Activated T-cell treated with anti-CD3 and anti-CD28 coated beads, Interleukin-2, amount 50 U/mL, for 72 hours (primary cell): ENCODE results near the gene NMS. TPM values are rescaled to one million over a fixed set of nuclear protein-coding genes. Genes with fewer than 3 reads are reported as not detected.
A peak's percentile ranks its signal among the peaks of the same experiment; 100 is the strongest.

Source experiments
- ATAC-seq, 2 donors: fragments of 150-1000 bp; cut with Tn5 transposase; replicated peaks in 1 of 2; 2 replicates each; pipeline ENCODE4 v1.10.0; 2021; ENCODE audit warnings: moderate library complexity in 2 of 2, mild to moderate bottlenecking in 1 of 2
- DNase-seq, 2 donors: peaks; one replicate each; pipeline ENCODE4 v3.0.0; 2021 to 2022; ENCODE audit warnings: mixed read lengths in 1 of 2
- H3K27ac Mint-ChIP-seq: one replicate; pipeline ENCODE4 v1.8.0; 2022; ENCODE audit warnings: mild to moderate bottlenecking, moderate library complexity, mixed read lengths
- H3K27me3 Mint-ChIP-seq: one replicate; pipeline ENCODE4 v1.8.0; 2022; ENCODE audit warnings: low read depth, mixed read lengths
- H3K36me3 Mint-ChIP-seq, 2 donors: one replicate each; pipeline ENCODE4 v1.8.0; 2022; ENCODE audit warnings: mixed read lengths in 2 of 2, mild to moderate bottlenecking in 1 of 2; ENCODE audit not compliant: insufficient read depth in 2 of 2
- H3K4me1 Mint-ChIP-seq: one replicate; pipeline ENCODE4 v1.8.0; 2022; ENCODE audit warnings: low read depth, mixed read lengths
- H3K4me3 Mint-ChIP-seq, 2 donors: one replicate each; pipeline ENCODE4 v1.8.0; 2022; ENCODE audit warnings: mild to moderate bottlenecking in 2 of 2, mixed read lengths in 2 of 2, moderate library complexity in 2 of 2
- H3K9me3 Mint-ChIP-seq, 2 donors: one replicate each; pipeline ENCODE4 v1.8.0; 2022; ENCODE audit warnings: mixed read lengths in 2 of 2
- total RNA-seq, 2 donors: library from RNA; stranded (reverse); gene quantifications; one replicate each; pipeline ENCODE4 v1.2.3, GENCODE V29; 2022

The NMS gene
- total RNA-seq, 2 donors from 2014 or later: not detected

DNA sequence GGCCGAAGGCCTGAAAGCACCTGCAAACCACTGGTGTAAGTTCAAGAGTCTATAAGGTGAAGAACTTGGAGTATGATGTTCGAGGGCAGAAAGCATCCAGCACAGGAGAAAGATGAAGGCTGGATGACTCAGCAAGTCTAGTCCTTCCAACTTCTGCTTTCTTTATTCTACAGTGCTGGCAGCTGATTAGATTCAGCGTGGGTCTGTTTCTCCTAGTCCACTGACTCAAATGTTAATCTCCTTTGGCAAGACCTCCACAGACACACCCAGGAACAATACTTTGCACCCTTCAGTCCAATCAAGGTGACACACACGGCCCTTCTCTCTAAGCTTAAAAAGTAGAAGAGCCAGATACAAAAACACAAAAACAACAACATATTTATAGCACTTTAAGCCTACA lies 43.4 kb downstream of the NMS start:
- no peak overlapping the region for H3K27ac Mint-ChIP-seq
- peaks cover 1 to 2% of the 10 kb centered on the region in 2 donors for H3K9me3 Mint-ChIP-seq
- H3K4me1 Mint-ChIP-seq: no peaks in the 10 kb centered on the region
- H3K27me3 Mint-ChIP-seq: peaks cover 1% of the 10 kb centered on the region
- H3K4me3 Mint-ChIP-seq: no peak overlapping the region
- H3K36me3 Mint-ChIP-seq: no peaks in the 10 kb centered on the region
- no peak for ATAC-seq
- DNase-seq: no peak

DNA sequence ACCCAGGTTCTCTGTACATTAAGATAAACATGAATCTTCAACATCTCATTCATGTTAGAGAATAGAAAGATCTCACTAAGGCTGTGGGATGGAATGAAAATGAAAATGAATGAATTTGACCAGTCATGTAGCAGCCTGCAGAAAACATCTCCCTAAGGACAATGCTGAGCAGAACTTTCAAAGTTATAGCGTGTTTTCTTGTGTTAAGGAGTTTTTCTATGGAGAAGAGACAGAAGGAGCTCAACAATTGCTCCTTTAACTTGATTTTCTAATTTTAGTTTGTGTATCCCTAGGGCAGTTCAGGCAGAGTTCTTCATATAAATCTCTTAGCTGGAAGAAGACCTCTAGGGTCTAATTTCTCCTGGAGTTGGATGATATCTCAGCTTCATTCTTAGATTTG lies 47.3 kb downstream of the NMS start:
- peak overlapping the region; percentile 9 for H3K27ac Mint-ChIP-seq
- DNase-seq (no peak), ATAC-seq (no peak)
- peaks cover 5% of the 10 kb centered on the region for H3K27me3 Mint-ChIP-seq
- H3K36me3 Mint-ChIP-seq: no peaks in the 10 kb centered on the region
- H3K9me3 Mint-ChIP-seq: peaks cover 0 to 2% of the 10 kb centered on the region in 2 donors
- H3K4me3 Mint-ChIP-seq: no peak overlapping the region
- no peaks in the 10 kb centered on the region for H3K4me1 Mint-ChIP-seq

DNA sequence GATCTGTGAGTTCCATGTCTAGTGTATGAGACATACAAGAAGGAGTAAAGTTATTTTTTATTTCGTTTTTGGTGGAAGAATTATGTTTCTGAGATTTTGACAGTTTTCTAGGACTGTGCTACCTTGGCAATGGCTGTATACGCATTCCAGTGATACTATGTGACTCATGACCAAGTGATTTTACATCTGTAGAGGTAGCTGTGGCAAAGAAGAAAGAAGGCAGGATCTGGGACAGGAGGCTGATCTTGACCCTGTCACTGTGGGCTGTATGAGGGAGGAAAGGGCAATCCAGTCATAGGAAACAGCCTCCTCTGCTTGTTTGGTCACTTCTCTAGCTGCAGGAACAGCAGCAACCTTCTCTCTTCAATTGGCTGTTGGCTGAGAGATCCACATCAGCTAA lies 48.5 kb downstream of the NMS start:
- Mint-ChIP-seq H3K4me3 (no peak overlapping the region), H3K4me1 (no peaks in the 10 kb centered on the region), H3K36me3 (no peaks in the 10 kb centered on the region), H3K27me3 (peaks cover 5% of the 10 kb centered on the region), H3K9me3 (peaks cover 0 to 2% of the 10 kb centered on the region in 2 donors), H3K27ac (no peak overlapping the region)
- no peak for ATAC-seq
- no peak for DNase-seq

DNA sequence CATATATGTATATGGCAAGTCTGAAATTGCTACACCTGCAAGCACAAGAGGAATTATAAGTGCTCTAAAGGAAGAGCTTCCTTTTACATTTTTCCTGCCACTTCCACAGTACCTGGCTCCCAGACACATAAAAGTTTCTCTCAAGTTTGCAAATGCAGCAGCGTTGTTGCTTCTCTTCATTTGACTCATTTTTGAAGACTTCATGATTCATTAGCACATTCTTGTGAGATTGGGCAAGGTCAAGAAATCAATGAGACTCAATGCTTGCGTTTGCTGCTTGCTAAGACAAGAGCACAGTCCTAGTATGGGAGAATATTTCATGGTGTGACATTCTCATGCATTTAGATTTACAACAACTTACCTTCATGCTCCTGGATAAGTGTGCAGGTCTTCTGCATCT lies 49.9 kb downstream of the NMS start:
- no peak for DNase-seq
- Mint-ChIP-seq H3K4me1 (no peaks in the 10 kb centered on the region), H3K36me3 (no peaks in the 10 kb centered on the region), H3K27ac (no peak overlapping the region), H3K9me3 (peaks cover 0 to 2% of the 10 kb centered on the region in 2 donors), H3K4me3 (no peak overlapping the region), H3K27me3 (peaks cover 5% of the 10 kb centered on the region)
- no peak for ATAC-seq

DNA sequence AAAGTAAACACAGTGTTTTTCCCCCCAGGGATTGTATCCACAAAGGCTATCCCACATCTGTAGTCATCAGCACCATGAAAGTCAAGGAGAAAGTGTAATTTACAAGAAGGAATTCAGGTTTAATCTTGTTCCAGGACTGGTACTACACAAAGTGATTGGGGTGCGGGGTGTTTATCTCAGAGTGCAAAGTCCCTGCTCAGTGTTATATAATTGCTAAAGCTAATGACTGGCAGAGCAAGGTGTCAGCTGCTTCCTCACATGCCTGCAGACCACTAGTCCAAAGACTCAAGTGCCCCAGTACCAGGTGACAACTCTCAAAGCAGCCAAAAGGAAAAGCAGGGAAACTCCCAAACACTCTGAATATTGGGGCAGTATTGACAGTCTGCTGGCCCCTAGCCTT lies 52.1 kb downstream of the NMS start:
- H3K27me3 Mint-ChIP-seq: peaks cover 5% of the 10 kb centered on the region
- no peak for ATAC-seq

DNA sequence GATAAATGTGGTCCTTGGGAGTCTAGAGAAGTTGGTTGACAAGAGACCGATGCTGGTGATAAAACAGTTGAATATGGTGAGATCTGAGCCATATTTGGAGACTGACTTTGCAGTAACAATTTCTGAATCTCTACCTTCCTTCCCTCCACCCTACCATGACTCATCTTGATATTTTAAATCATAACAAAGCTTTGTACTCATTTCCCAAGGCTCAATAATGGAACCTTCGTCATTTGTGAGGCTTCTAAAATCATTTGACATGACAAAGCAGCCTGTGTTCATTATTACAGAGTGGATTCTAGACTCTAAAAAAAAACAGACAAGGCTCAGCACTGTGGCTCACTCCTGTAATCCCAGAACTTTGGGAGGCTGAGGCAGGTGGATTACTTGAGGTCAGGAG lies 54.0 kb downstream of the NMS start:
- Mint-ChIP-seq H3K9me3 (peaks cover 0 to 2% of the 10 kb centered on the region in 2 donors), H3K27ac (no peak overlapping the region), H3K36me3 (no peaks in the 10 kb centered on the region), H3K4me1 (no peaks in the 10 kb centered on the region), H3K27me3 (no peaks in the 10 kb centered on the region), H3K4me3 (no peak overlapping the region)
- DNase-seq (no peak), ATAC-seq (peak in 1 of 2 donors; percentile 62)

More for the DNA sequence above, 52.1 kb downstream of the NMS start:
- no peaks in the 10 kb centered on the region for H3K4me1 Mint-ChIP-seq
- H3K27ac Mint-ChIP-seq: no peak overlapping the region
- DNase-seq: no peak
- H3K36me3 Mint-ChIP-seq: no peaks in the 10 kb centered on the region
- H3K4me3 Mint-ChIP-seq: no peak overlapping the region
- H3K9me3 Mint-ChIP-seq: peaks cover 0 to 2% of the 10 kb centered on the region in 2 donors

DNA sequence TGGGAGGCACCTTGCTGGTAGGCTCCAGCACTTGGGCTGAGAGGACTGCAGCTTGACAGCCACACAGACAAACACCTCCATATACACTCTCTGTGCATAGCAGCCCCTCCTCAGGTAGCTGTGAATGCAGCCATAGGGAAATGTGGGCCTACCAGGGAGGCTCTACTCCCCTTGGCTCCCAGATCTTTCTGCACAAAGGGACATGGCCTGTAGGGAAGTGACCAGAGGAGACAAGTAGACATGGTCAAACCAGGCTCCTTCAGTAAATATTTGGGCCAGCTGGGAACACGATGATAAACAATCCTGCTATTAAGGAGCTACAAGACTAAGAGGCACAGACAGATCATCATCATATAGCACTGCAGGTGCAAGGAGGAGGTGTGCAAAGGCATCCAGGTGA lies 56.6 kb downstream of the NMS start:
- no peak overlapping the region for H3K27ac Mint-ChIP-seq
- DNase-seq (no peak), ATAC-seq (no peak)
- no peak overlapping the region for H3K4me3 Mint-ChIP-seq
- no peaks in the 10 kb centered on the region for H3K27me3 Mint-ChIP-seq
- no peaks in the 10 kb centered on the region for H3K36me3 Mint-ChIP-seq
- peaks cover 9% of the 10 kb centered on the region for H3K4me1 Mint-ChIP-seq
- no peaks in the 10 kb centered on the region for H3K9me3 Mint-ChIP-seq

DNA sequence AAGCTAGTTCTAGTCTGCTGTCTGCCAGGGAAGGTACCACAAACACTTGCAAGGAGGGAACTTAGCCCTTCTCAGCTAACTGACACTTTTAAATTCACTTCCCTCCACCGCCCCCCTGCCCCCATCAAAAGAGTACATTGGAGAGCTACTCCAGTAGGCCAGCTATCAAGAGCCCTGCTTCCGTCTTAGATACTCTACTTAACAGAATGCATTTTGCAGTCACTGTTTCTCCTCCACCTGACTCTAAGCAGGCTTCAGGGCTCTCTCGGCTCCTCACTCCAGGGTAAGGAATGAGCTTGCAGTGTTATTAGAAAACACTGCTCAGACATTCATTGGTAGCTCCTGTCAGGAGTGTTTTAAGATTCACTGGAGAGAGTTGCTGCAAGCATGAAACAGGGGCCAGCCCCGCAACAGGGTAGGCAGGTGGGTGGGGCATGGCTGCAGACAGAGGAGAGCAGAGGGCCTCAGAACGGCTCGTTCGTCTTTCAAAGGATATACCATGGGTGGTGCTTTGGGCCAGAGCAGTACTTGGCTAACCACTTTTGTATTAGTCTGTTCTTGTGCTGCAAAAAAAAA lies 57.2 kb downstream of the NMS start:
- DNase-seq (no peak), ATAC-seq (no peak)
- Mint-ChIP-seq H3K4me3 (no peak overlapping the region), H3K27me3 (no peaks in the 10 kb centered on the region), H3K4me1 (peaks cover 9% of the 10 kb centered on the region), H3K9me3 (no peaks in the 10 kb centered on the region), H3K36me3 (no peaks in the 10 kb centered on the region), H3K27ac (no peak overlapping the region)

DNA sequence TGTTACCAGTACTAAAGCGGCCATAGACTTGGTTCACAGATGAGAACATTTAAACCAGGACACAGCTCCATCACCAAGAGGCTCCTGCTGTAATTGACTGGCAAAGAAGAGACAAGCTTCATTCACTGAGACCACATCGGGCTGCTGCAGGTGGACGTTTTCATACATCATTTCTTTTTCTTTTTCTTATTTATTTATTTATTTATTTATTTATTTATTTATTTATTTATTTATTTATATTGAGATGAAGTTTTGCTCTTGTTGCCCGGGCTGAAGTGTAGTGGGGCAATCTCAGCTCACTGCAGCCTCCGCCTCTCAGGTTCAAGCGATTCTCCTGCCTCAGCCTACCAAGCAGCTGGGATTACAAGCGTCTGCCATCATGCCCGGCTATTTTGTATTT lies 58.9 kb downstream of the NMS start:
- no peak for DNase-seq
- Mint-ChIP-seq H3K9me3 (peaks cover 0 to 3% of the 10 kb centered on the region in 2 donors), H3K27ac (no peak overlapping the region), H3K4me3 (no peak overlapping the region), H3K36me3 (peaks cover 0 to 2% of the 10 kb centered on the region in 2 donors), H3K4me1 (peaks cover 9% of the 10 kb centered on the region), H3K27me3 (no peaks in the 10 kb centered on the region)
- ATAC-seq: no peak

DNA sequence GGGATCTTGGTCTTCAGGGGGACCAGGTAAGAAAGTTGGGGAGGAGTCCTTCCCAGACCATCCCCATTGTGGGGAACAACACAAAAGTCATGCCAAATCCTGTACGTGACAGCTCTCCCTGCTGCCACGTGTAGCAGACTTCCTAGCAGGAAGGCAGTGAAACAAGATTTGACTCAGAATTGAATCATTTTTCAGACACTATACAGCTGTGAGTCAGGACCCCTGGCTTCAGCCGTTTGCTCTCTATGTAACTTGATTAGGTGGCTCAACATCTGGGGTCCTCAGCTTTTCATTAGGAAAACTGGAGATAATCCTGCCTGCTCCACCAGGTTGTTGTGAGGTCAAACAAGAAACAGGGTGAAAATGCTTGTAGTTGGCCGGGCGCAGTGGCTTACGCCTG lies 59.6 kb downstream of the NMS start:
- H3K9me3 Mint-ChIP-seq: peaks cover 0 to 3% of the 10 kb centered on the region in 2 donors
- no peak for ATAC-seq
- H3K4me3 Mint-ChIP-seq: no peak overlapping the region
- no peaks in the 10 kb centered on the region for H3K27me3 Mint-ChIP-seq
- DNase-seq: no peak
- no peak overlapping the region for H3K27ac Mint-ChIP-seq
- peaks cover 0 to 2% of the 10 kb centered on the region in 2 donors for H3K36me3 Mint-ChIP-seq
- H3K4me1 Mint-ChIP-seq: peaks cover 9% of the 10 kb centered on the region

Other genes starting within 250 kb of the NMS start
- under 1 TPM; 0.10 to 0.25 TPM for gene LONRF2, start 148.0 kb upstream of the NMS start, total RNA-seq
- gene CHST10, start 52.8 kb upstream of the NMS start, total RNA-seq: 1 to 10 TPM; 7.5 to 7.8 TPM
- 10 to 100 TPM; 30.8 to 36.8 TPM for gene PDCL3, start 92.5 kb downstream of the NMS start, total RNA-seq